Stimulated activated CD8-positive, alpha-beta memory T cell treated with anti-CD3 and anti-CD28 coated beads, Interleukin-15, amount 100 ng/mL, for 48 hours (primary cell): ENCODE measurements around the gene PTPN7.
"Not testable (repeated sequence)": the region's sequence is repeated elsewhere in the genome, so short reads cannot be mapped to it uniquely, and the experiment has no call there.

Experiments
- DNase-seq, 2 donors: peaks; one replicate each; pipeline ENCODE4 v3.0.0-alpha.2; 2020; ENCODE audit warnings: low read depth in 2 of 2

Gene PTPN7

DNA sequence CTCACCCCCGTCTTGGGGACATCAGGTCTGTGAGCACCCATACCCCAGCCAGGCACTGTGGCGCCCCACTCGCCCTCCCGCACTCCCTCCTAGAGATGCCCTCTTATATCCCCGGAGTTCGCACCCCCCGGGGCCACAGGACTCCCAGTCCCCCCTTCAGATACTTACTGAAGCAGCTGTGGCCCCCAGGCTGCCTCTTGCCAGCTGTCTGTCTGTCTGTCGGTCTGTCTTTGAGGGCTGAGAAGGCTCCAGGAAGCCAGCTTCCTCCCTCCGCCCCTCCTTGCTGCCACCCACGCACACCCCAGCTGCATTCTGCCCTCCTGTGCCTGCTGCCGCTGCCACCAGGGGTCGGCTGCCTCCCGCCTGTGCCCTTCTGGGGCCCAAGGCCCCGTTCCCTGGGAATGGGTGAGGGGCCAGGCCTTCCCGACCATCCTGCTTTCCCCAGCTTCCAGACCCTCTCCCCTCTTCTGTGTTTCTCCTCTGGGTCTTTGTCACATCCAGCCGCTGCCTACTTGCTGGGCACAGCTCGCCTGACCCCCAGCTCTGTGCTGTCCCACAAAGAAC, at the start of gene PTPN7:
Gene PTPN7, minus strand, starts transcription at position 226 of the 564 bp plus-strand sequence. CDS start 1,200 bp downstream, outside the sequence.
- DNase-seq, result peak; percentile 82 to 84

DNA sequence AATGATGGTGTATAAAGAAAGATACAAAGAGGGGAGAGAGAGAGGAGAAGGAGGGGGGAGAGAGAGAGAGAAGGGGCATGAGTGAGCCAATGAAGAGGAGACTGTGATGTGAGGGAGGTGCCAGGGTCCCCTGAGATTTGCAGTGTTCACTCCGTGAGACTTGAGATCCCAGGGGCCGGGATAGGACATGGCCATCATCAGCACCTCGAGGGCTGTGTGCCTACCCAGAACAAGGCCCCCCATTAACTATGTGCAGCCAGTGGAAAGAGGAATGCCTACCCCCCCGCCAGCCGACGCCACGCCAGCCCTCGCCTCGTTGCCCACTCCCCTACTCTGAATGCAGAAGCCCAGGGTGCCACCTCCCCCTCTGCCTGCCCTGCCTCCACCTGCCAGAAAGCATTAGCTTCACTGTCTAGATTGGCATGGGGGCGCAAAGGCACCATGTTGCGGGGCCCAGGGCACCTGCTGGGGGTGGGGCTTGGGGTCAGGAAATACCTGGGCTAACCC, 48.0 kb upstream of the PTPN7 start:
- DNase-seq, result no peak

DNA sequence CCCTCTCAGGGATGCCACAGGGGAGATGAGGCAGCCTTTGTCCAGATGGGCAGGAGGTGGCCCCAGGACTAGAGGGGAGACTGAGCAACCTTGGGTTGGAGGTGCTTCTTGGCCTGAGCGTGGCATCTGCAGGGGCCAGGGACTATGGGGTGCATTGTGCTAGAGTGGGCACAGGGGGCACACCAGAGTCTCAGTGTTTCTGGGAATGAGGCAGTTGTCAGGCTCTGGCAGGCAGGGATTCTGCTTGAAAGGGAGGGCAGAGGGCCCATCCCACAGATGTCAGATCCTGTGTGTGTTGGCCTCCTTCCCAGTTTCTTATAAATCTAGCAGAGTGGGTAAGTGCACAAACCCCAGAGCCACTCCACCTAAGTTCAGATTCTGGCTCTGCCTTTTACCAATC, 46.9 kb upstream of the PTPN7 start:
- no peak for DNase-seq

DNA sequence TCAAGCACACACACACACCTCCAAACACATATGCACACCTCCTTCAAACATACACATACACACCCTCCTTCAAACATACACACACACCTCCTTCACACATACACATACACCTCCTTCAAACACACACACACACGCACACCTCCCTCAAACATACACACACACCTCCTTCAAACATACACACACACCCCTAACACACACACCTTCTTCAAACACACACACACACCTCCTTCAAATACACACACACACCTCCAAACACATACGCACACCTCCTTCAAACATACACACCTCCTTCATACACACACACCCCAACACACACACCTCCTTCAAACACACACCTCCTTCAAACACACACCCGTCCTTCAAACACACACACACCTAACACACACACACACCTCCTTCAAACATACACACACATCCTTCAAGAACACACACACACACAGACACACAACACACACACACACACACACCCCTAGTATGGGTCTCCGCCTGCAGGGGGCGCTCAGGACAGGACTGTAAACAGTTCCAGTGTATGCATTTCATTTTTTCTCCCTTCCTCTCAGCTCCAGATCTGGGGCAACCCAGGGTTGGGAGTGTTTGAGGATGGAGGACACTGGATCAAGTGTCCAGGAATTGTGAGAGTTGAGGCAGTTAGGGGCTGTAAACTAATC, 45.3 kb upstream of the PTPN7 start:
- DNase-seq, result no peak

DNA sequence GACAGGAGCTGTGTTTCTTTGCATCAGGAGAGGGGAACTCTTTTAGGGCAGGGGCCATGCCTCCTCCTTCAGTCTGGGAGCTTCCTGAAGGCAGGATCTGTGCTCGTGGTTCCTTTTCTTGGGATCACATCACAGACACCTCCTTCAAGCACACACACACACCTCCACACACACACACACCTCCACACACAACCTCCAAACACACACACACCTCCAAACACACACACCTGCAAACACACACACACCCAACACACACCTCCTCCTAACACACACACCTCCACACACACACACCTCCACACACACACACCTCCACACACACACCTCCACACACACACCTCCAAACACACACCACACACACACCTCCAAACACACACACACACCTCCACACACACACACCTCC, 43.7 kb upstream of the PTPN7 start:
- no peak for DNase-seq

DNA sequence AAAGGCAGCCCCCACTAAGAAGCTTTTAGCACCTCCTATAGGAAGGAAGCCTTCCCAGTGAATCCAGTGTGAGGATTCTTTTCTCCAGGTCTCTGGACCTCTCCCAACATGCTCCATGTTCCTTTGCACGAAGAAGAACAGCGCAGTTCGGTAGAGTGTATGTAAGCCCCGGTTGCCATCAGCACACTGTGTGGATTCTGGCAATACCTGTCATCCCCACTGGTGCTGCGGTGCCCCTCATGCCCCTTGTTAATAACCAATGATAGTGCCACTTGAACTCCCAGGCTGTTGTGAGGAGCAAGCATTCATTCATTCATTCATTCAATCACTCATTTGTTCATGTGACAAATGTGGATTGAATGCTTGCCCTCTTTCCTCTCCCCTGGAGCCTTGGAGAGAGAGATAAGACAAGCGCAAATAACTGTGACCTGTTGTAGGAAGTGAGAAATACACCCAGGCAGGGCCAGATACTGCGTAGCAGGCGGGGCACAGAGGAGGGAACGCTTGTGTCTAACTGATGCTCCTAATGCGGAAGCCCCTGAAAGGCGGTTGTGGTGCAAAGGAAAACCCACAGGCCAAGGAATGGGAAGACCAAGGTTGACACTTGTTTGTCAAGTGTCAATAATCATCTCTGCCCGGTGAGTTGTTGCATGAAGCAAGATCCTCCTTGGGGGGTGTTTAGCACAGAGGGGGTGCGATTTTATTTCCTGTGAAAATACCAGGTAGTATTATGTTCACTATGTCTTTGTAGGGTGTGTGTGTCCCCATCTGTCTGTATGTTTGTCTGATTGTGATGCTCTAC, 43.0 kb upstream of the PTPN7 start:
- no peak for DNase-seq

DNA sequence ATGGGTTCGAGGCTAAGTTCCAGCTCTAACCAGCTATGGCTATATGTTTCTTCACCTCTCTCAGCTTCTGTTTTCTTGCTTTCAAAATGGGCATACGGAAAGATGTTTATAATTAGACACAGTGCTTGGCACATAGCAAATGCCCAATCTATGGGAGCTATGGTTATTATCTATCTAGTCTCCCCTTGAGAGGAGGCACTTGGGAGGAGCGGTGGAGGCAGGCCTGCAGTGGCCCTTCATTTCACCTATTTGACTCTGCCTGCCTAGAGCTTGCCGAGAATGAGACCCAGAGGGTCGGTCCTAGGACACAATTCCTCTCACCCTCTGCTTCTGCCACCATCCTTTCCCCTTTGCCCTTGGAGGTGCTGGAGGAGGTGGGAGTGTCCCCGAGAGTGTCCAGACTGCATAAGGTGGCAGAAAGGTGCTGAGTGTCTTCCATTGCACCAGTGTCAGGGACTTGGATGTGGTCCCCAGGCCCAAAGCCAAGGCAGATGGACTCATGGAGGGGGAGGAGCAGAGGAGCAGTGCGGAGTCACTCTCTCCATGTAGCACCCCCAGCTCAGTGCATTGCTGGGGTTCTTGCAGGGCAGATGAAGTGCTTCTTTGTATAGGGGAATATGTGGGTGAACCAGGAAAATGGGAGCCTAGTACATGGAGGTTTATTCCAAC, 42.2 kb upstream of the PTPN7 start:
- no peak for DNase-seq

DNA sequence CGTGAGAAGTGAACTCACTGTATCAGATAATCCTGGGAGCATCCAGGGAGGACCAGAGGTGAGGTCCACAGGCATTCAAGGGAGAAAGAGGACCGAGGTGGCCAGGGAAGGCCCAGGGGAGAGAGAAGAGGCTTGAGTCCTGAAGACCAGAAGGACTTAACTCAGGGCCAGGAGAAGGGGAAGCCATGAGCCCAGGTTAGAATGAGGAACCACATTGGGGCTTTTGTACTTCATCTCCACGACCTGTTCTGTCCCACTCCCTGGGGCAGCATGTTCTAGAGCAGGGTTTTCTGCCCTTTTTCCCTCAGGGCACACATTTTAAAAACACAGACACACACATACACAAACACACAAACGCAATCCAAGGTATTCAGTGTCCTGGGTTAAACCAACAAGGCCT, 41.6 kb upstream of the PTPN7 start:
- no peak for DNase-seq

DNA sequence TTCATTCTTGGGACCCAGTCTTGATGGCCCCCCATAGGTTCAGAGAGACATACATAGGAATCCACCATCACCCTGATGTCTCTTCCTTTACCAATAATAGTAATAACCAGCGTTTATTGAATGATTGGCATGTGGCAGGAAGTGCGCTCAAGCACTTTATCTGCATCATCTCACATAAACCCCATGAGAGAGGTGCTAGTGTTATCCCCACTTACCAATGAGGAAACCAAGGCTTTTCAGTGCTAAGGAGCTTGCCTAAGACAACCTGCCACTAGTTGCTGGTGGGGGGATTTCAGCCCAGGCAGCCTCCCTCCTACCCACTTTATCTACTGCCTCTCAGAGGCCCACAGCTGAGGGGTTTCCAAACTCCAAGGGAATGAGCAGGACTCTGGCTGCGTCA, 40.9 kb upstream of the PTPN7 start:
- no peak for DNase-seq

DNA sequence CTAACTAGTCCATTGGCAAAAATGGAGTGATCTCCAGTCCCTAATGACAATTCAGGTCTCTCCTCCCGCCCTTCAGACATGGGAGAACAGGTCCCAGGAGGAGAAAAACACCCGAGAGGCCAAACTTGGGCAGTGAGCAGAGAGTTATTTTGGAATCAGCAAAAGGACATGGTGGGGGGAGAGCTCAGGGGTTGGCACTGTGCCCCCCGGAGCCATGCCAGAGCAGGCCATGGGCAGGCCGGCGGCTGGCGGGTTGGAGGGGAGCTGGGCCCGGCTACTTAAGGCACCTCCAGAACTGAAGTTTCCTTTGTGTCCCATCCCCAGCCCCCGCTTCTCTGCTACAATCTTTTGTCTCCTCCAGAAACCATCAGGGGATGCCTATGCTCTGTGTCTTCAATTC, 40.3 kb upstream of the PTPN7 start:
- no peak for DNase-seq

DNA sequence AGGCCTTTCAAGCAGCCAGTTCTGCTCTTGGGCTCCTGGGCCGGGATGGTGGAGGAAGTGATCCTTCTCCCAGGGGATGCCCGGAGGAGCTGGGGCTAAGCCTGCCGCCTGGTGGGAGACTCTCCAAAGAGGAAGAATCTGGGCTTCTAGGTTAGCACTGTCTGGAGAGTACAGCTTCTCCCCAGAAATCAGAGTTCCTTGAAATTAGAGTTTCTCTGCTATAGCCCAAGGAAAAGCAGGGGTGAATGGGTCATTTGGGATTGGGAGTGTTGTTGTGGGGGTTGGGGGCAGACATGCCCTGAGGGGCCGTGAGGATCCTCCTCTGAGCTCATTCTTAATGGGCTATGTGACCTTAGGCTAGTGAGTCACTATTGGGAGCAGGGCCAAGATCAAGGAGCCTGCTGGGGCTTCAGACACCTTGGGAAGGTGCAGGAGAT, 39.7 kb upstream of the PTPN7 start:
- DNase-seq, result no peak

DNA sequence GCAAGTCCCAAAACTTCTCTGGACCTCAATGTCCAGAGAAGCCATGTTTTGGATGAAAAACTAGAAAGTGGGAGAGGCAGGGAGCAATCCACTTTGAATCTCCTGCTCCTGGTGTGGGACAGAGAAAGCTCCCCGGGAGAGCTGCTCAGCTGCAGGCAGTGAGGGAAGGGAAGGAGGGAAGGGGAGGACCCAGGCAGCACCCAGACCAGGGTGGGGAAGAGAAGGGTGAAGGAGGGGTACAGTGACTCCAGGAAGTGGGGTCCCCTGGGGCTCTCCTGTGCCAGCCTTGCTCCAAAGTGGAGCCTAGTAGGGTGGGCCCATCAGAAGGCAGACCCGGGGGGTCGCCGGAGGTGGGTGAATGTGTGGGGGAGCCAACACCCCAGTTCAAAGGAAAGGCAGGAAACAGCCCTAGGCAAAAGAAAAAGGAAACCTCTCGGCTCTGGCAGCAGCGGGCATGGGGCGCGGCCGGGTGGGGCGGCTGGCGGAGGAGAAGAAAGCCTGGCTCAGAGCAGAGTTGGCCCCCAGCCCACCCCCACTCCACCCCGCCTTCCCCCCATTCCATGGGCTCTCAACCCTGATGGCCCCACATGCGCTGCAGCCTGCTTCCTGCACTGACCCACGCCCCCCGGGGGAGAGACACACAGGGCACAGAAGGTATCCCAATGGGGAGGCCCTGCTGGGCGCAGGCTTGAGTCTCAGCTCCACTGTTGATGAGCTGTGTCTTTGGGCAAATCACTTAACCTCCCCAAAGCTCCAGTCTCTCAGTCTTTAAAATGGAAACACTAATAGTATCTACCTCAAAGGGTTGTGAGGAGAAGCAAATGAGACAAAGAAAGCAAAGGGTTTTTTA, 38.9 kb upstream of the PTPN7 start:
- DNase-seq, result no peak

DNA sequence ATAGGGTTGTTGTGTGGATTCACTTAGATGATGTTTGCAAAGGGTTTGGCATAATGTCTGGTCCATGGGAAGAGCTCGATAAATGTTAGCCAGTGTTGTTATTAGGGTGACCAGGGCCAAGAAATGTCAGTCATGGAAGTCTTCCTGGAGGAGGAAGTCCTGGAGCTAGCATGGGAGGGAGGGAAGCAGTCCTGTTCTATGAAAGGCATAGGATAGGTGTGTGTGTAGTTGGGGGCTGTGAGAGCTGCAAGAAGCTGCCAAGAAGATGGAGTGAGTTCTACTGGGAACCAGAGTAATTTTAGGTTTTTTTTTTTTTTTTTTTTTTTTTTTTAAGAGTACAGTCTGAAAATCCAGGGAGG, 37.9 kb upstream of the PTPN7 start:
- DNase-seq, result no peak

DNA sequence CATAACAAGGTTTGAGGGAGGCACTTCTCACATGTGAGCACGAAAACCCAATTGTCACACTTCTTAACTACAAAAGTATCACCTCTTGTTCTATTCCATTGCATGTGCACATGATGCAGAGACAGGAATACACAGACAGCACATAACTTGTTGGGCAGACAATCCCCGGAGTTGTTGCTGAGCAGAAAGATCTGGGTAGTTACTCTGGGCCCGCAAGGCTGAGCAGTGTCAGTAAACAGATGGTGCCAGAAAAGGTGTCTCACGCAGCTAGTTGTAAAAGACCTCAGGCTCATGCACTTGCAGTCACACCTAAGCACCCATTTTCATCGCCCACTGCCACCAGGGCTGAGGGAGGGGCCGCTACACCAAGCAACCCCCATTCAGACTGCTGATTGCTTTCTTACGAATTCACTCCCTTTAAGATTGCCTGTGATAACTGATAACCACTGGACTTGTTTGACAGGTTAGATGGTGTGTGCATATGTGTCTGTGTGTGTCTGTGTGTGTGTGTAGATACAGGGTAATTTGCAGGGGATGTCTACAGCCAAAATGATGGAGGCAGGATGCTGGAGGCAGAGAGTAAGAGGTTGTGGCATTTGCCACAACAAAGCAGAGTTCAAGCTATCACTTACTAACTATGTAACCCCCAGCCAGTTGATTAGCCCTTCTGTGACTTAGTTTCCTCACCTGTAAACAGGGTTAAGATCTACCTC, 37.4 kb upstream of the PTPN7 start:
- no peak for DNase-seq

DNA sequence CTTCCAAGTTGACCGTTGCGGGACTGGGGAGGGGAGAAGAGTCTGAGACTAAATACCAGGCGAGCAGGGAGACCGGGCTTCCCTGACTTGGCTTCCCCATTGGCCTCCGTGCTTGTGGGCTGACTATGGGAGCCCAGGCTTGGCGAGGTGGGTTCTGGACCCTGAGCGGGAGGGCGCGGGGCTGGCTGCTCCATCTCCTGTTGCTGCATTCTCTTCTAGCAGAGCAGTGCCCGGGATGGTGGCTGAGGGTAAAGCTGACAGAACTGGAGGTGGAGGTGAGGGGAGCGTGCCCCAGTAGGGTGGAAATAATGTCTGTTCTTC, 33.9 kb upstream of the PTPN7 start:
- no peak for DNase-seq

DNA sequence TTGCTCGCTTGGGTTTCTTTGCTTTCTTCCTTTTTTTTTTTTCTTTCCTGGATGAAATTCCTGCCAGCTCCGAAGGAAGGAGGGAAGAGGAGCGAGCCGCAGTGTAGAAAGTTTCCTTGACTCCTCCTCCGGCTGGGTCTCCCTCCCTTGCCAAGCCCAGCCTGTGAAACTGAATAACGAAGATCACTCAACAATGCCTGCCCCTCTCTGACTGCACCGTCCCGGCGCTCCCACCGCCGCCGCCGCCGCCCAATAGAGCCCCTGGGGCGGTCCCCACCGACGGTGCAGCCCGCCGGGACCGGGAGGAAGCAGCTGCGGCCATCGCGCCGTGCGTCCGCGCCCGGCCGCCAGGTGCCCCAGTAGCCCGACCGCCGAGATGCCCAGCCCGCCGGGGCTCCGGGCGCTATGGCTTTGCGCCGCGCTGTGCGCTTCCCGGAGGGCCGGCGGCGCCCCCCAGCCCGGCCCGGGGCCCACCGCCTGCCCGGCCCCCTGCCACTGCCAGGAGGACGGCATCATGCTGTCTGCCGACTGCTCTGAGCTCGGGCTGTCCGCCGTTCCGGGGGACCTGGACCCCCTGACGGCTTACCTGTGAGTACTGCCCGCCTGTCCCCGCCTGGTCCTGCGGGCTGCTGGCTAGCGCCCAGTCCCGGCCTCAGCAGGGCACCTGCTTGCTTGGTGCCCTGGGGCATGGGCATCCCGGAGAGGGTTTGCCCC, 33.4 kb upstream of the PTPN7 start, which contains the start of gene LGR6:
Gene LGR6, plus strand, starts transcription at position 186 of the 714 bp plus-strand sequence. Its CDS starts 191 bp downstream, at position 377.
- no peak for DNase-seq

DNA sequence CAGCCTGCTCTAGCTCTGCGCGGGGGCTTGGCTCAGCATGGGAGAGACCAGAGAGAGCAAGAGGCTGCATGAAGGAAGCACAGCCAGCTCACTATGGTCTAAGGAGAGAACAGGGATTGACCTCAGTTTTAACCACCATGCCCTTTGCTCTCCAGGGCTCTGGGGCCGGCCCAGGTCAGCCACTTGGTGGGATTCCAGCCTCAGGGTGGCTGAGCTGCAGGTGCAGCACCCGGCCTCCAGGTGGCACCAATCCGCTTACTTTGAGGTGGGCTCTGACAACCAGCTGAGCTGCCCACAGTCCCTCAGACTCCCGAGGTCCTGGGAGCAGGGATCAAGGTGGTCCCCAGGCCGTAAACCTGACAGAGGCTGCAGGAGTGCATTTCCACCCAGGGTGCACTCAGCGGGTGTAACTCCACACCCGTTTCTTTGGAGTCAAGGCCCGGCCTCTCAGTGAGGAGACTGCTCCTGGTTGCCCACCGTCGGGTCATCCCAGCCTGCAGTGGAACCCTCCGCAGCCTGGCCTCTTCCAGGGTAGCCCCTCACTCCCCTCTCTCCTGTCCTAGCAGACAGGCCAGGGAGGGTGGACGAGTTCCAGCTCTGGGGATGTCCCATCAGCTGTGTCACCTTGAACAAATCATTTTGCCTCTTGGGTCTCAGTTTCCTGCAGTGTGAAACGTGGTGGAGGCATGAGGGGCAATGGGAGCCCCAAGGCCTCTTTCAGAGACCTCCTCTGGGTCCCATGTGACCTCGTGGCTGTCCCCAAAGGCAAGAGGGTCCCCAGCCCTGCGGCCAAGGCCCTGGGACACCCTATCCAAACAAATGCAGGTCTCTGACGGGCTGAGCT, 32.6 kb upstream of the PTPN7 start:
- peak; percentile 38 to 40 for DNase-seq

DNA sequence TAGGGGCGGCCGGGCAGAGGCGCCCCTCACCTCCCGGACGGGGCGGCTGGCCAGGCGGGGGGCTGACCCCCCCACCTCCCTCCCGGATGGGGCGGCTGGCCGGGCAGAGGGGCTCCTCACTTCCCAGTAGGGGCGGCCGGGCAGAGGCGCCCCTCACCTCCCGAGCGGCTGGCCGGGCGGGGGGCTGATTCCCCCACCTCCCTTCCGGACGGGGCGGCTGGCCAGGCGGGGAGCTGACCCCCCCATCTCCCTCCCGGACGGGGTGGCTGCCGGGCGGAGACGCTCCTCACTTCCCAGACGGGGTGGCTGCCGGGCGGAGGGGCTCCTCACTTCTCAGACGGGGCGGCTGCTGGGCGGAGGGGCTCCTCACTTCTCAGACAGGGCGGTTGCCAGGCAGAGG, 31.0 kb upstream of the PTPN7 start:
- DNase-seq, result not testable (repeated sequence)
